ENCODE data around the gene STAG3. TPM values are rescaled to one million over a fixed set of nuclear protein-coding genes. Genes with fewer than 3 reads are reported as not detected.

Gene STAG3
- total RNA-seq, 1 experiment from 2014 or later = 5.2 TPM

DNA sequence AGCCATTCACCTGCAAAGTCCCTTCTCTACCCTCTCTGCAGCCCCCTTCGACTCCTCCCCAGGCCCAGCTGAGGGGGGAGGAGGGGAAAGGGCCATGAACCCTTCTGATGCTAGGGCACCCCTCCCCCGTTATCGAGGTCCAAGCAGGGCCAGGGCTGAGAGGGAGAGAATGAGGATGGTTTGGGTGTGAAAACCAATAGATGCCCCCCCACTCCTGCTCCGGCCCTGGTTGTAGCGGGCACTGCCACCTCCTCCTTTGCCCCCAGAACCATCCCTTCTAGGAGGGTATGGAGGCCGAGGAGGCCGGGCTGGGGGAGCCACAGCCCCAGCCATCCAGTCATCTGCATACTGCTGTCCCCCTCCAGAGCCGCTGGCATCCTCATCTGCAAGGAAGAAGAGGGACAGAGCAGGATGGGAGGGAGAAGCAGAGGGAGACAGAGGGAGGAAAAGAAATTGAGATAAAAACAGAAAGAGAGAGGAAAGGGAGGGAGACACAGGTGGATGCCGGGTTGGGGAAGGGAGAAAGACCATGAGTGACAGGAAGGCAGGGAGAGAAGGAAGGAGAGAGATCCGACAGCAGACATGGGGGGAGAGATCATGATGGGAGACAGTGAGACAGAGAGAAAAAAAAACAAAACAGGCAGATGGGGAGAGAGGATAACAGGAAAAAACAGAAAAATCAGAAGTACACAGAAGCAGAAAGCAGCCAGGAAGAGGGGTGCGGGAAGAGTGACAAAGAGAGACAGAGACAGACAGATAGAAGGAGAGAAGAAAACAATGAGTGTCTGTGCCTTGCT, 7.4 kb upstream of the STAG3 start:
- POLR2A ChIA-PET = interaction anchor here (1.8 kb wide), 1 partner anchor 68 kb away, joined by 4 read pairs; the partner anchor contains the start of gene AP4M1
- TF ChIP-seq ERG (CRISPR knock-in tag; IDR thresholded peaks at IDR 0.05) (no peak), ZNF532 (CRISPR knock-in tag; IDR thresholded peaks at IDR 0.05; ENCODE audit: borderline replicate concordance) (no peak), NR3C1 (CRISPR knock-in tag; conservative IDR thresholded peaks at IDR 0.05; ENCODE audit: low read depth) (no peak), NR2C2 (CRISPR knock-in tag; IDR thresholded peaks at IDR 0.05) (no peak), ZNF138 (CRISPR knock-in tag; conservative IDR thresholded peaks at IDR 0.05) (no peak), OVOL2 (CRISPR knock-in tag; IDR thresholded peaks at IDR 0.05; ENCODE audit: borderline replicate concordance) (no peak), SMAD3 (CRISPR knock-in tag; IDR thresholded peaks at IDR 0.05; ENCODE audit: borderline replicate concordance) (no peak), ZNF512 (CRISPR knock-in tag; IDR thresholded peaks at IDR 0.05; ENCODE audit: borderline replicate concordance) (0 out of 2 replicates have a peak, but pooled peaks have one; percentile 27), CREB1 (CRISPR knock-in tag; IDR thresholded peaks at IDR 0.05) (no peak)
- Mint-ChIP-seq H3K9me3 (no peaks in the 10 kb centered on the region), H3K36me3 (peaks cover 17% of the 10 kb centered on the region), H3K27ac (no peak overlapping the region), H3K4me3 (peak overlapping the region; percentile 61), H3K4me1 (peaks cover 57% of the 10 kb centered on the region), H3K27me3 (ENCODE audit: low read depth) (peaks cover 28% of the 10 kb centered on the region)
- DNase-seq (ENCODE audit: low spot score) (no peak), ATAC-seq (no peak)
- CTCF ChIA-PET = interaction anchor here (0.9 to 4.6 kb wide), 3 partner anchors 18 to 39 kb away, joined by 3 to 54 read pairs (median 6); no protein-coding TSS in a partner anchor

DNA sequence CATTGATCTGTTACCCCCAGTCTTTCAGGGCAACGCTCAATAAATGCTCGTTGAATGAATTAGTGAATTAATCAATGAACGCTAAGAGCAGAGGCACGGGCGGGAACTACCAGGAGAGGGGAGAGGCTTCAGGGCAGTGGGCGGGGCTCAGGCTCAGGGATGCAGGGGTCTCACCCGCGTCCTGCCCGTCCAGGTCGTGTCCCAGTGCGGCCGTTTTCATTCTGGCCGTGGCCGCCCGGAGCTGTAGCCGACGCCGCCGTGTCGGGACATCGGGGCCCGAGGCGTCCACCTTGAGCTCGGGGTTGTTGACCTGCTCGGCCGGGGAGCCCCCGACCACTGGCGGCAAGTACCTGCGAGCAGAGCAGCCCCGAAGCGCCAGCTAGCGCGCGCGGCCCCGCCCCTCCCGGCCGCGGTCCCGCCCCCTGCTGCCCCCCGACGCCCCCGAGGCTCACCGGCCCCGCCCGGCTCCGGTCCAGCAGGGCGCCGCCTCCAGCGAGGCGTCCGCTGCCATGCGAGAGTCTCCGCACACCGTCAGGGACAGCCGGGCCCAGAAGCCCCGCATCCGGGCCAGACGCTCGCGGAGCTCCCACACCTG, 6.5 kb upstream of the STAG3 start:
- Mint-ChIP-seq H3K4me3 (peak overlapping the region; percentile 61), H3K27me3 (ENCODE audit: low read depth) (peaks cover 27% of the 10 kb centered on the region), H3K9me3 (no peaks in the 10 kb centered on the region), H3K4me1 (peaks cover 61% of the 10 kb centered on the region), H3K36me3 (peaks cover 22% of the 10 kb centered on the region), H3K27ac (no peak overlapping the region)
- DNase-seq (ENCODE audit: low spot score) (peak; percentile 80), ATAC-seq (peak; percentile 50)
- ChIA-PET CTCF (interaction anchor here (0.9 to 3.0 kb wide), 9 partner anchors 11 to 174 kb away, joined by 3 to 14 read pairs (median 4); partner anchors contain the start of genes LAMTOR4 and TRAPPC14), POLR2A (interaction anchor here (1.0 to 1.8 kb wide), 2 partner anchors 69 to 83 kb away, joined by 3 to 4 read pairs; partner anchors contain the start of gene AP4M1)
- TF ChIP-seq FOXK1 (CRISPR knock-in tag; IDR thresholded peaks at IDR 0.05) = peak; percentile 28; the same call in 1 of the 2 replicates
- TF ChIP-seq FOXP1 (CRISPR knock-in tag; IDR thresholded peaks at IDR 0.05; ENCODE audit: borderline replicate concordance) = 0 out of 2 replicates have a peak, but pooled peaks have one; percentile 31
- no peak for TF ChIP-seq JUN (CRISPR knock-in tag; IDR thresholded peaks at IDR 0.05)
- TF ChIP-seq ZNF219 (CRISPR knock-in tag; IDR thresholded peaks at IDR 0.05; ENCODE audit: borderline replicate concordance) = no peak
- TF ChIP-seq CREM (CRISPR knock-in tag; IDR thresholded peaks at IDR 0.05) = no peak
- peak; percentile 64 for TF ChIP-seq SP1 (CRISPR knock-in tag; conservative IDR thresholded peaks at IDR 0.05)
- TF ChIP-seq MLX (CRISPR knock-in tag; IDR thresholded peaks at IDR 0.05) = no peak
